GM20000 (cell line): ENCODE data around the gene MLYCD.

Source experiments
- DNase-seq: peaks from one replicate; pipeline ENCODE4 v3.0.0; 2012; ENCODE audit warnings: low spot score
- CTCF ChIP-seq: IDR thresholded peaks from 2 replicates; pipeline ENCODE4 v1.5.1; 2012; ENCODE audit warnings: mild to moderate bottlenecking, control low read depth; ENCODE audit errors: extremely low read depth, missing control alignments

MLYCD gene

GRCh38 chr16:83886199-83886971 lies 12.5 kb upstream of the MLYCD start:
- no peak for TF ChIP-seq CTCF
- no peak for DNase-seq

GRCh38 chr16:83887080-83887479 lies 11.8 kb upstream of the MLYCD start:
- DNase-seq: no peak
- no peak for TF ChIP-seq CTCF

- DNase-seq: no peak
- TF ChIP-seq CTCF: no peak
Measured at GRCh38 chr16:83887564-83887963, 11.4 kb upstream of the MLYCD start.

GRCh38 chr16:83888672-83889044 lies 10.3 kb upstream of the MLYCD start:
- no peak for DNase-seq
- TF ChIP-seq CTCF: no peak

GRCh38 chr16:83890359-83890758 lies 8.6 kb upstream of the MLYCD start:
- no peak for DNase-seq
- TF ChIP-seq CTCF: no peak

- DNase-seq: no peak
- TF ChIP-seq CTCF: no peak
Measured at GRCh38 chr16:83891742-83892141, 7.2 kb upstream of the MLYCD start.

GRCh38 chr16:83895243-83895642 lies 3.7 kb upstream of the MLYCD start:
- DNase-seq: no peak
- TF ChIP-seq CTCF: no peak
